HUES6 (cell line): ENCODE data around the gene PLXNB3.

Experiments used
- H3K27ac ChIP-seq: 2 replicates; pipeline ENCODE4 v1.7.0; 2013; ENCODE audit warnings: low read depth, mild to moderate bottlenecking, low read length, inconsistent platforms
- H3K27me3 ChIP-seq: 2 replicates; pipeline ENCODE4 v1.6.1; 2013; ENCODE audit warnings: low read length; ENCODE audit not compliant: control insufficient read depth, insufficient read depth
- H3K36me3 ChIP-seq: 2 replicates; pipeline ENCODE4 v1.6.1; 2013; ENCODE audit warnings: low read length; ENCODE audit not compliant: control insufficient read depth, insufficient read depth
- H3K4me1 ChIP-seq: 2 replicates; pipeline ENCODE4 v1.6.1; 2013; ENCODE audit warnings: low read length; ENCODE audit not compliant: control insufficient read depth, insufficient read depth
- H3K4me3 ChIP-seq: 2 replicates; pipeline ENCODE4 v1.5.1; 2013; ENCODE audit warnings: low read depth, low read length
- H3K9ac ChIP-seq: one replicate; pipeline ENCODE4 v1.6.1; 2013; ENCODE audit warnings: mild to moderate bottlenecking, low read length
- H3K9me3 ChIP-seq: 2 replicates; pipeline ENCODE4 v1.6.1; 2013; ENCODE audit warnings: low read depth, low read length; ENCODE audit not compliant: control insufficient read depth, insufficient read depth

Gene PLXNB3

DNA sequence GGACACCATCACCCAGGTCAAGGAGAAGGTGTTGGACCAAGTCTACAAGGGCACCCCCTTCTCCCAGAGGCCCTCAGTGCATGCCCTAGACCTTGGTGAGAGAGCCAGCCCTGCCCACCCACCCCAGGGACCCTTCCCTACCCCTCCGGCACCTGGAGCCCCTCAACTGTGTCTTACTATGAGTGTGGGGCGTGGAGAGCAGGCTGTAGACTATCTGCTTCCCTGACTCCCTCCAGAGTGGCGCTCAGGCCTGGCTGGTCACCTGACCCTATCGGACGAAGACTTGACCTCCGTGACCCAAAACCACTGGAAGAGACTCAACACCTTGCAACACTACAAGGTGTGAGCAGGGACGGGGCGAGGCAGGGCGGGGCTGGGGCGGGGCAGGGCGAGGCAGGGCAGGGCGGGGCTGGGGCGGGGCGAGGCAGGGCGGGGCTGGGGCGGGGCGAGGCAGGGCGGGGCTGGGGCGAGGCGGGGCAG is 12.1 kb downstream of the PLXNB3 start:
- Histone ChIP-seq H3K4me3 (no peak overlapping the region), H3K36me3 (no peaks in the 10 kb centered on the region)

DNA sequence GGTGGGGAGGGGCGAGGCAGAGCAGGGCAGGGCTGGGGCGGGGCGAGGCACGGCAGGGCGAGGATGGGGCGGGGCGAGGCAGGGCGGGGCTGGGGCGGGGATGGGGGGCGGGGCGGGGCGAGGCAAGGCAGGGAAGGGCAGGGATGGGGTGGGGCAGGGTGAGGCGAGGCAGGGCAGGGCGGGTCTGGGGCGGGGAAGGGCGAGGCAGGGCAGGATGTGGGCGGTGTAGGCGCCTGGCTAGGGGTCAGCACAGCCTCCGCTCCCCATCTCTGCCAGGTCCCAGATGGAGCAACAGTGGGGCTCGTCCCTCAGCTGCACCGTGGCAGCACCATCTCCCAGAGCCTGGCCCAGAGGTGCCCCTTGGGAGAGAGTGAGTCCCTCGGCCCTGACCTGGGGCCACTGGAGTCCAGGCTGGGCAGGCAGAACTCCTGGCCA is 12.6 kb downstream of the PLXNB3 start:
- Histone ChIP-seq H3K9me3 (peaks cover 28% of the 10 kb centered on the region; the same call in 1 of the 2 replicates), H3K36me3 (no peaks in the 10 kb centered on the region), H3K4me1 (peaks cover 3% of the 10 kb centered on the region; the same call in 1 of the 2 replicates)

More for the DNA sequence above, 12.1 kb downstream of the PLXNB3 start:
- Histone ChIP-seq H3K27me3 (no peaks in the 10 kb centered on the region), H3K9ac (no peak overlapping the region), H3K27ac (no peak overlapping the region), H3K9me3 (peaks cover 31% of the 10 kb centered on the region; the same call in 1 of the 2 replicates), H3K4me1 (peaks cover 3% of the 10 kb centered on the region; the same call in 1 of the 2 replicates)

DNA sequence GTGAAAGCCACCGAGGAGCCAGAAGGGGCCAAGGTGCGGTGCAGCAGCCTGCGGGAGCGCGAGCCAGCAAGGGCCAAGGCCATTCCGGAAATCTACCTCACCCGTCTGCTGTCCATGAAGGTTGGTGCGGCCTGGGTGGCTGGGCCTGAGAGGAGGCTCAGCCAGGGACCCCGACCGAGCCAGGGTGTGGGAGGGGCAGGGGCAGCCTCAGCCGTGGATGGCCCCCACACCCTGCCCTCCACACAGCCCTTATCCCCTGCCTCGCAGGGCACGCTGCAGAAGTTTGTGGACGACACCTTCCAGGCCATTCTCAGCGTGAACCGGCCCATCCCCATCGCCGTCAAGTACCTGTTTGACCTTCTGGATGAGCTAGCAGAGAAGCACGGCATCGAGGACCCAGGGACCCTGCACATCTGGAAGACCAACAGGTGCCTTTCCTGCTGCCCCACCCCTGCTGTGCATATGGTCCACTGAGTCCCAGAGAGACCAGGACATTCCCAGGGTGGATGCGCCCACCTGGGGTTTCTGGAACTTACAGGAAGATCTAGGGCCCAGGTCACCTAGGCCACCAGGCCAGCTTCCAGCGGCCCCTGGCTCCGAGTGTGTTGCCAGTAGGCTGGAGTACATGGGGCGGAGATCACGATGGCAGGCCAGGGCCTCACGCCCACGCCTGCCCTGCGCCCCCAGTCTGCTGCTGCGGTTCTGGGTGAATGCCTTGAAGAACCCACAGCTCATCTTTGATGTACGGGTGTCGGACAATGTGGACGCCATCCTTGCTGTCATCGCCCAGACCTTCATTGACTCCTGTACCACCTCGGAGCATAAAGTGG is 13.4 kb downstream of the PLXNB3 start:
- no peak overlapping the region for H3K4me3 ChIP-seq
- peaks cover 3% of the 10 kb centered on the region; the same call in 1 of the 2 replicates for H3K4me1 ChIP-seq
- H3K27ac ChIP-seq = no peak overlapping the region
- no peaks in the 10 kb centered on the region for H3K27me3 ChIP-seq
- peaks cover 22% of the 10 kb centered on the region; the same call in 1 of the 2 replicates for H3K9me3 ChIP-seq
- no peaks in the 10 kb centered on the region for H3K36me3 ChIP-seq
- H3K9ac ChIP-seq = no peak overlapping the region

More for the DNA sequence above, 12.6 kb downstream of the PLXNB3 start:
- Histone ChIP-seq H3K27me3 (no peaks in the 10 kb centered on the region), H3K27ac (no peak overlapping the region), H3K4me3 (no peak overlapping the region), H3K9ac (no peak overlapping the region)

DNA sequence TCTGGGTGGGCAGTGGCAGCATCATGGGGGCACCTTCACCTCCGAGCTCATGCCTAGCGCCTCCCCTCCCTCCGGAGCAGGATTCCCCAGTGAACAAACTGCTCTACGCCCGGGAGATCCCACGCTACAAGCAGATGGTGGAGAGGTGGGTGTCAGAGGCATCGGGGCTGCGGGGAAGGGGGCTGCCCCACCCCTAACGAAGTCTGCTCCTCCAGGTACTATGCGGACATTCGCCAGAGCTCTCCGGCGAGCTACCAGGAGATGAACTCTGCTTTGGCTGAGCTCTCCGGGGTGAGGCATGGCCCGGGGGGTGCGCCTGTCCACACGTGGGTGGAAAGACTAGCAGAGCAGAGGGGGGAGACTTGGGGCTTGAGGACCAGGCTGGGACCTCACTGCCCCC is 14.1 kb downstream of the PLXNB3 start:
- Histone ChIP-seq H3K27me3 (no peaks in the 10 kb centered on the region), H3K27ac (no peak overlapping the region), H3K36me3 (no peaks in the 10 kb centered on the region), H3K9ac (no peak overlapping the region), H3K9me3 (peaks cover 23% of the 10 kb centered on the region; the same call in 1 of the 2 replicates), H3K4me1 (peaks cover 3% of the 10 kb centered on the region; the same call in 1 of the 2 replicates), H3K4me3 (no peak overlapping the region)

- Histone ChIP-seq H3K9ac (no peak overlapping the region), H3K27ac (no peak overlapping the region), H3K4me3 (no peak overlapping the region), H3K4me1 (peaks cover 3% of the 10 kb centered on the region; the same call in 1 of the 2 replicates), H3K27me3 (no peaks in the 10 kb centered on the region), H3K9me3 (peaks cover 20% of the 10 kb centered on the region; the same call in 1 of the 2 replicates), H3K36me3 (no peaks in the 10 kb centered on the region)
Observed at GRCh38 chrX:153778684-153779101, 14.6 kb downstream of the PLXNB3 start.

GRCh38 chrX:153779891-153780677 is 16.0 kb downstream of the PLXNB3 start:
- no peak overlapping the region for H3K9ac ChIP-seq
- no peak overlapping the region for H3K27ac ChIP-seq
- H3K27me3 ChIP-seq = no peaks in the 10 kb centered on the region
- peaks cover 4% of the 10 kb centered on the region; the same call in 1 of the 2 replicates for H3K36me3 ChIP-seq
- no peak overlapping the region for H3K4me3 ChIP-seq
- peaks cover 22% of the 10 kb centered on the region; the same call in 1 of the 2 replicates for H3K9me3 ChIP-seq
- H3K4me1 ChIP-seq = peaks cover 3% of the 10 kb centered on the region; the same call in 1 of the 2 replicates

- peaks cover 20% of the 10 kb centered on the region; the same call in 1 of the 2 replicates for H3K9me3 ChIP-seq
- no peak within 1 kb of the TSS; the same call in 1 of the 2 replicates for H3K27ac ChIP-seq
- peaks cover 3% of the 10 kb centered on the region; the same call in 1 of the 2 replicates for H3K4me1 ChIP-seq
- no peaks in the 10 kb centered on the region for H3K27me3 ChIP-seq
- H3K4me3 ChIP-seq = no peak within 1 kb of the TSS
- no peak within 1 kb of the TSS for H3K9ac ChIP-seq
- H3K36me3 ChIP-seq = peaks cover 12% of the 10 kb centered on the region
Observed at GRCh38 chrX:153780678-153781427, 16.8 kb downstream of the PLXNB3 start, which contains the start of gene SRPK3. Gene SRPK3 (plus strand): TSS chrX:153781041. CDS start chrX:153781087, 46 bp downstream.

- peaks cover 3% of the 10 kb centered on the region; the same call in 1 of the 2 replicates for H3K4me1 ChIP-seq
- peaks cover 19% of the 10 kb centered on the region for H3K36me3 ChIP-seq
- no peak overlapping the region for H3K4me3 ChIP-seq
- no peak overlapping the region for H3K9ac ChIP-seq
- H3K27me3 ChIP-seq = no peaks in the 10 kb centered on the region
- H3K27ac ChIP-seq = no peak overlapping the region; the same call in 1 of the 2 replicates
- peaks cover 22% of the 10 kb centered on the region; the same call in 1 of the 2 replicates for H3K9me3 ChIP-seq
Observed at GRCh38 chrX:153781428-153782047, 17.5 kb downstream of the PLXNB3 start.

- H3K4me3 ChIP-seq = no peak overlapping the region
Observed at GRCh38 chrX:153782313-153782712, 18.3 kb downstream of the PLXNB3 start.

More at GRCh38 chrX:153782313-153782712, 18.3 kb downstream of the PLXNB3 start:
- H3K9ac ChIP-seq = no peak overlapping the region
- H3K36me3 ChIP-seq = peaks cover 25% of the 10 kb centered on the region
- H3K9me3 ChIP-seq = peaks cover 23% of the 10 kb centered on the region; the same call in 1 of the 2 replicates
- no peaks in the 10 kb centered on the region for H3K27me3 ChIP-seq
- H3K4me1 ChIP-seq = no peaks in the 10 kb centered on the region; the same call in 1 of the 2 replicates
- no peak overlapping the region for H3K27ac ChIP-seq
